ENCODE data around the gene ALDH1B1. TPM values are rescaled to one million over a fixed set of nuclear protein-coding genes. Genes with fewer than 3 reads are reported as not detected.

The ALDH1B1 gene
- total and polyA plus RNA-seq, 2 of the 13 experiments (the other 11 are each of a cell fraction or from before 2014, with no cell fraction given) = 45.1 to 125 TPM

- in situ Hi-C loops (cut with HindIII; ENCODE audit: extremely low pct_ligation_motif_present, low pct_unique_long_range_greater_than_20kb) (loop anchor here (10.0 to 25.0 kb wide), 2 partner anchors 451 to 868 kb away; partner anchors contain the start of genes POLR1E and SLC25A51), intact Hi-C loops (cut with micrococcal nuclease; ENCODE audit: unreplicated experiment) (no loop called here)
- Histone ChIP-seq H3K4me1 (ENCODE audit: insufficient read depth, low read length) (peaks cover 80% of the 10 kb centered on the region), H3K36me3 (replicated peaks in 1 of 2; ENCODE audit: control insufficient read depth in 1 of 2, insufficient read depth in 2 of 2, low read length in 2 of 2) (no peaks in the 10 kb centered on the region), H3K4me2 (ENCODE audit: low read depth, low read length) (peak overlapping the region; percentile 64), H4K20me1 (ENCODE audit: insufficient read depth, low read length) (no peaks in the 10 kb centered on the region), H3K27ac (ENCODE audit: extremely low read length, insufficient read depth, low read length) (peak overlapping the region; percentile 35), H2AFZ (ENCODE audit: low read length) (no peak overlapping the region), H3K4me3 (replicated peaks in 1 of 3; ENCODE audit: insufficient read depth in 1 of 3, low read depth in 2 of 3, low read length in 3 of 3) (peak overlapping the region in 1 of 3 experiments; percentile 11; a peak in 1 of 6 replicates), H3K9me3 (ENCODE audit: low read length) (no peaks in the 10 kb centered on the region), H3K79me2 (ENCODE audit: insufficient read depth, low read length) (no peaks in the 10 kb centered on the region), H3K27me3 (ENCODE audit: control insufficient read depth in 1 of 2, insufficient read depth in 2 of 2, low read length in 2 of 2) (no peaks in the 10 kb centered on the region), H3K9ac (ENCODE audit: insufficient read depth, low read depth, low read length) (no peak overlapping the region)
- ChIA-PET CTCF (ENCODE audit: low intra/inter-chr PET ratio, low total read pairs) (no interaction called here), POLR2A (no interaction called here)
- BruUV-seq (replicated peaks) = no TSS peak
- TF ChIP-seq MYPOP (CRISPR knock-in tag; IDR thresholded peaks at IDR 0.05) = no peak
- TF ChIP-seq HNF4A (CRISPR knock-in tag; IDR thresholded peaks at IDR 0.05) = peak; percentile 47; the same call in 1 of the 2 replicates
- peak; percentile 30; the same call in 1 of the 2 replicates for TF ChIP-seq ZNF652 (CRISPR knock-in tag; IDR thresholded peaks at IDR 0.05; ENCODE audit: borderline replicate concordance, low read depth)
- TF ChIP-seq TCF7 (IDR thresholded peaks at IDR 0.05; ENCODE audit: low read depth) = peak; percentile 34; the same call in 1 of the 2 replicates
- 0 out of 2 replicates have a peak, but pooled peaks have one; percentile 14 for TF ChIP-seq GATAD2A (CRISPR knock-in tag; IDR thresholded peaks at IDR 0.05)
- TF ChIP-seq CEBPB (IDR thresholded peaks at IDR 0.05; ENCODE audit: borderline replicate concordance, low read depth, low read length) = peak; percentile 73; the same call in 1 of the 2 replicates
- peak; percentile 54 for TF ChIP-seq CEBPG (CRISPR knock-in tag; IDR thresholded peaks at IDR 0.05)
- peak; percentile 26; the same call in 1 of the 2 replicates for TF ChIP-seq HMG20A (CRISPR knock-in tag; IDR thresholded peaks at IDR 0.05; ENCODE audit: borderline replicate concordance)
- TF ChIP-seq ARID2 (CRISPR knock-in tag; IDR thresholded peaks at IDR 0.05; ENCODE audit: borderline replicate concordance) = no peak
- TF ChIP-seq NR2F2 (IDR thresholded peaks at IDR 0.05; ENCODE audit: borderline replicate concordance, low read depth) = 0 out of 2 replicates have a peak, but pooled peaks have one; percentile 16
- no peak for TF ChIP-seq ZNF530 (CRISPR knock-in tag; IDR thresholded peaks at IDR 0.05; ENCODE audit: low read depth)
- TF ChIP-seq NR2F1 (CRISPR knock-in tag; IDR thresholded peaks at IDR 0.05) = 0 out of 4 replicates have a peak, but pooled peaks of 1 of the 2 experiments have one; percentile 16
- TF ChIP-seq GFI1 (CRISPR knock-in tag; IDR thresholded peaks at IDR 0.05; ENCODE audit: borderline replicate concordance) = 0 out of 2 replicates have a peak, but pooled peaks have one; percentile 39
- TF ChIP-seq NR2F6 (IDR thresholded peaks at IDR 0.05) = 0 out of 2 replicates have a peak, but pooled peaks have one; percentile 38
- no peak for TF ChIP-seq NR2F6 (CRISPR knock-in tag; IDR thresholded peaks at IDR 0.05)
- peak; percentile 15; the same call in 2 of the 3 replicates for ATAC-seq
- peak; percentile 25 for DNase-seq (ENCODE audit: low spot score)
- FAIRE-seq = no peak
- WGBS (ENCODE audit: low lambda C conversion rate) = 30% methylated on average over 3 of the region's 3 CpGs
Observed at GRCh38 chr9:38355517-38356120, 36.9 kb upstream of the ALDH1B1 start.

Measured in HepG2 (cell line).